Measurements from ENCODE around the gene RIC8A.

The RIC8A gene

DNA sequence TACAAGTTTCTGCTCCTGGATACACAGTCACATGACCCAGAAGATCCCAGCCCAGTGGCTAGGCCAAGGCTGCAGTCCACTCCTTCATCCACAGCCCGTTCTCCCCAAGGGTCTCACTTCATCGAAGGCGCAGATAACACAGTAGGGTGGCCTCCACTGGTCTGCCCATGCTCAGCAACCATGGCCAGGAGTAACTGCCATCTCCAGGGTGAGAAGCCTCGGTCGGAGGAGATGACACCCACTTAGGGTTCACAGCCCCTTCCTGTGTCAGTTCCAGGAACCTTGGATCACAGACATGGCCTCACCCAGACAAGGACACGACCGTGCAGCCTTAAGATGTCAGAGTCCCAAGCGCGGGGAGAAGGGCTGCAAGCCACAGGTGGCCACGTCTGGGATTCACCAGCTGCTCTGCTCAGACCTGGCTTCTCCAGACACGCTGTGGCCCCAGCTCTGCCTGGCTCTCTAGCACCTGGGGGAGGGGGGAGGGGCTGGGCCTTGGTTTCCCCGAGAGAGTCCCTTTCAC lies 2.9 kb upstream of the RIC8A start:
- no peak for DNase-seq

DNA sequence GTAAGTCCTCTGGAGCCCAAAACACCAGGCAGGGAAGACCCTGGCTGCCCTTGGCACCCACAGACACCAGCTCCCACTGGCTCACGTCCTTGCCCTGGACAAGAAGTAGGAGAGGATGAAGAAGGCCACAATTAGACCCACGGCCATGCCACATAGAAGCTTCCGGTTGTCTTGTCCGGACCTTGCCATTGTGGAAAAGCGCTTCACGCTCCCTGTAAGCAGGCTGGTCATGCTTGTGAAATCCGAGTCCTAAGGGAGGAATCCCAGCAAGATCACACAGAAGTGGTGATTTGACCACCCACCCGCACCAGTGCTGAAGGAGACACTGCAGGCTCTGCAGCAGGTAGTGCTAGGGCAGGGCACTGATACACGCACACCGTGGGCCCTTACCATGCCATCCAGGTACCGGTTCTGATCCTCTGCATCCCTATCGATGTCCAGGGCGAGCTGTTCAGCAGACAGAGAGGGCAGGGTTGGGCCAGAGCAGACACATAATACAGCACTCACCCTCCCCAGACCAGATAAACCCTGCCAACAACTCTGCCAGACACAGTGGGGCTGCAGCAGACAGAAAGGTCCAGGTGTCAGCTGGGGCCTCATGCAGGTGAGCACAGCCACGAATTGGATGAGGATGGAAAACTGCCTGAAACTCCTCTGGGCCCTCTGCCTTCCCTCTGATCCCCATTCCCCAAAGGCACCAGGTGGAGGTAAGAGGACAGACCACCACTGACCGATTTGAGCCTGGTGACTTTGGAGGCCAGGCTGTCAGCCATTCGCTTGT lies 2.1 kb upstream of the RIC8A start:
- no peak for DNase-seq

DNA sequence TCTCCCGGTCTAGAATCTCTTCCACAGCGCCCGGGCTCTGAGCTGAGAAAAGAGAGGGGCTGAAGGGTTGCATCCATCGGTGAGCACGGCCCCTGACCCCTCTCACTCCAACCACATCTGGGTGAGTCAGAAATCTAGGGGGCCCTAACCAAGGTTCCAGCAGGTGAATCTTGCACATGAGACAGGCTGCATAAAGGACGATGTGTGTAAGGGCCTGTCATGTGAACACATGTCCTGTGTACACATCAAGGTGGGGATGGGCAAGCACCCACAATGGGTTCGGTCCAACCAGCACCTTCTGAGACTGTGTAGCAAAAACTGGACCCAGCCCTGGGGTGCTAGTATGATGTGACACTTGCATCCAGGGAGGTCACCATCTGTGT lies 1.5 kb upstream of the RIC8A start:
- DNase-seq = no peak

DNA sequence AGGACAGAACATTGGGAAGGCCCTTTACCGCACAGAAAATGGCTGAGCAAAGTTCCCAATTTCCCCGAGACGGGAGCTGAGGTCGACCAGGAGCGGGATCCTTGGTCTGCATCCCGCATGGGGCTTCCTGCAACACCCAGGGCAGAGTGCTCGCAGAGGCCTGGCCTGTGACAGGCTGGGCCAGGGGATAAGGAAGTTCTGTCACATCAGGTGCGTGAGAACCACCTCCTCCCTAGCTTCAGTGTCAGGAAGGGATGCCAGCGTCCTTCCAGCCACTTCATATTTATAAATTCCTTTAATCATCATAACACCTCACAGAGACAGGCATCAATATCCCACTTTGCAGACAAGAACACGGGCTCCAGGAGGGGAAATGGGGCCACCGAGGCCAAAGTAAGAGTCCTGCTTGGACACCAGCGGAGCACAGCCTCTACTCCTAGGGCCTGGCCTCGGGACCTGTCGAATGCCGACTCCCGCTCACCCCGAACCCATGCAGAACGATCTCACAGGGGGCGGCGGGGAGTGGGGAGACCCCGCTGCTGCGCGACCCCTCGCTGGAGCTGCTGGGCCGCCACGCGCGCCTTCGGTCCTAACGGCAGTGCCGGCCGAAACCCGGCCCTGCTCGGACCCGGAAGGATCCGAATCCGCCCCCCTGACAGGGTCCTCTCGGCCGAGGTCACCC lies 841 bp upstream of the RIC8A start:
- peak; percentile 26 for DNase-seq

DNA sequence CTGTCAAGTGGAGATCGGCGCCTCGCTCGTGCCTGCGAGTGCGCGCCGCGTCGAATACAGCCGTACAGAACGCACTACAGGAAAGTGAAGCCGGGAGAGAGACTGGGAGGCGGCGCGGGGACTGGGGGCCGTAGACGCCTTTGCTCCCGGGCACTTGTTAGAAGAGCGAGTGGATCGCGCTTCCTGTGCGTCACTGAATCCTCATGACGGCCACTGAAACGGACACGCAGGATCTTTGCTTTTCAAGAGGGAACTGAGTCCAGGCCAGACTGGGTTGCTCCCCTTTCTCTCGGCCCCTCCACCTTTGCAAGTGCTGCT lies 314 bp downstream of the RIC8A start:
- no peak for DNase-seq

DNA sequence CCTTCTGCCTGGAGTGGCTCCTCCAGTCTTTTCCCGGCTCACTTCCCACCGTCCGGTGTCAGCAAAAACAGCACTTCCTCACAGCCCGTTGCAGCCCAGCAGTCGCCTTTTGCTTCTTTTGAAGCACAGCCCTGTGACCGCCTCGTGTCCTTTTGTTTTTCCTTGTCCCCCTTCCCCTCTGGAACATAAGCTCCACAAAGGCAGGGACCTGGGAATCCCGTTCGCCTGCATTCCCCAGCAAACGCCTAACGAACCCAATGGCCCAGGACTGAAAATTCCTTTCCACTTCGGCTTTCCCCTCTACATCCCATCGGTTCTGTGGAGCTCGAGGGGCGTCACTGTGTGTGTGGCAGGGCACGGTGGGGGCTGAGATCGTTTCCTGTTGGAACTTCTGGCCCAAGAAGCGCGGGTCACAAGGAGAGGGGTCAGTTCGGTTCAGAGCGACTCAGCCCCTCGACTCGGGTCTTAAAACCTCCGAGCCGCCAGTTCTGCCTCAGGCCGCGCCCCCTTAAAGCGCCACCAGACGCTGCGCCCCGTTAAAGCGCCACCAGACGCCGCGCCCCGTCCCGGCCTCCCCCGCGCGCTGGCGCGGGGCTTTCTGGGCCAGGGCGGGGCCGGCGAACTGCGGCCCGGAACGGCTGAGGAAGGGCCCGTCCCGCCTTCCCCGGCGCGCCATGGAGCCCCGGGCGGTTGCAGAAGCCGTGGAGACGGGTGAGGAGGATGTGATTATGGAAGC lies 841 bp downstream of the RIC8A start:
- peak; percentile 85 for DNase-seq

DNA sequence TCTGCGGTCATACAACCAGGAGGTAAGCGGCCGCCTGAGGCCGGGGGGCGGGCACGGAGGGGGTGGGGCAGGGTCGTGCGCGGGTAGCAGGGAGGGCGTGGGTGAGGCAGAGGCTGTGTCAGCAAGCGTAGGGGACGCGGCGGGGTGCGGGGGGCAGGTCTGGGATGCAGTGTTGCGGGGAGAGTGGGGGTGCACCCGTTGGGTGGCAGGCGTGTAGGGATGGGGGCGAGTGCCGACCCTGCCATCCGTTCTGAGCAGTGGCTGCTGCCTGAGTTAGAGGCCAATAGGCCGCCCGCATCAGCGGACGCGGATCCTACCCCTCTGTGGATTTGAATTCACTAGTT lies 1.4 kb downstream of the RIC8A start:
- DNase-seq = no peak

DNA sequence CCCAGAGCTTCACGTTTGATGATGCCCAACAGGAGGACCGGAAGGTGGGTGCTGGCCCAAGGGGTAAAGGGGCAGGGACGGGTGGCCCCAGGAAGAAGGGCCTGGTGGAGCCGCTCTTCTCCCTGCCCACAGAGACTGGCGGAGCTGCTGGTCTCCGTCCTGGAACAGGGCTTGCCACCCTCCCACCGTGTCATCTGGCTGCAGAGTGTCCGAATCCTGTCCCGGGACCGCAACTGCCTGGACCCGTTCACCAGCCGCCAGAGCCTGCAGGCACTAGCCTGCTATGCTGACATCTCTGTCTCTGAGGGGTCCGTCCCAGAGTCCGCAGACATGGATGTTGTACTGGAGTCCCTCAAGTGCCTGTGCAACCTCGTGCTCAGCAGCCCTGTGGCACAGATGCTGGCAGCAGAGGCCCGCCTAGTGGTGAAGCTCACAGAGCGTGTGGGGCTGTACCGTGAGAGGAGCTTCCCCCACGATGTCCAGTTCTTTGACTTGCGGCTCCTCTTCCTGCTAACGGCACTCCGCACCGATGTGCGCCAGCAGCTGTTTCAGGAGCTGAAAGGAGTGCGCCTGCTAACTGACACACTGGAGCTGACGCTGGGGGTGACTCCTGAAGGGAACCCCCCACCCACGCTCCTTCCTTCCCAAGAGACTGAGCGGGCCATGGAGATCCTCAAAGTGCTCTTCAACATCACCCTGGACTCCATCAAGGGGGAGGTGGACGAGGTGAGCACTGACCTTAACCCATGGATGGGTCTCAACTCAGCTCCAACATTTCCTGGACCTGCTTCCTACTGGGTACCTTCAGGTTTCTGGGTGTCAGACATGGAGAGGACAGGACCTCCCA lies 2.0 kb downstream of the RIC8A start:
- DNase-seq = no peak

DNA sequence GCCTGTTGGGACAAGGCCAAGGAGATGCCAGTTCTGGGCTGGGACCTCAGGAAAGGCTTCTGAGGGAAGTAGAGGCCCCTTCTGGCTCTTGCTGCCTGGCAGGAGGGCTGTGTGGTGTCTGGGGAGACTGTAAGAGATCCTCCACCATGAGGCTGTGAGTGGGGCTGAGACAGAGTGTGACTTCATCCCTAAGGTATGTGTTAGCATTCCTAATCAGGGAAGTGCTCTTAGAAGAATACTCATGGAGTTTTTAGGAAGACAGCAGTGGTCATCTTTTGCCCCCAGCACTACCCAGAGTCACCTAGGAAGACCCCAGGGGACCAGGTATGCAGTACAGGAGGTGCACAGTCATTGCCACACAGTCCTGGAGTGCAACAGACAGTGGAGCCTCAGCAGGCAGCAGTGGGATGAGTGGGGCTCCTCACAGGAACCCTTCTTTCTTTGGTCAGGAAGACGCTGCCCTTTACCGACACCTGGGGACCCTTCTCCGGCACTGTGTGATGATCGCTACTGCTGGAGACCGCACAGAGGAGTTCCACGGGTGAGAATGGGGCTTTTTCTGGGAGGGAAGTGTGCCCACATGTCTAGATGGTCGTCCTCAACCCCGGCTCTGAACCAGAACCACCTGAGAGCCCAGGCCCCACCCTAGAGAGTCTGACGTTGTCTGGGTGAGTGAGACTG lies 2.8 kb downstream of the RIC8A start:
- DNase-seq = no peak

DNA sequence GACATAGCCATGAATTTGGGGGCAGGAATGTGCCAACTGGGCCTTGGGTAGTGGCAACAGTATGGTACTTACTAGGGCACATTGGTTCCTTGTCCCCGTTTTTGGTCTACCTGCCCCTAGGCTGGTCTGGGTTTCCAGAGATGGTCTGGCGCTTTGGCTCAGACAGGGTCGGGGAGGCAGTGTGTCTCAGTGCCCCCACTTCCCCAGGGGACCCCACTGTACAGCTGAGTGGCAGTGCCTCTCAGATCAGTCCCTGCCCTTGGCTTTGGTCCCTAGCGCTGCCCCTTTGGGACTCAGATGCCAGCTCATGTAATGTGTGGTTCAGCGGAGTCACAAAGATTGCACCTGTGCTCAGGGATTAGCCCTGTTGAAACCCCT lies 3.3 kb downstream of the RIC8A start:
- DNase-seq = no peak

DNA sequence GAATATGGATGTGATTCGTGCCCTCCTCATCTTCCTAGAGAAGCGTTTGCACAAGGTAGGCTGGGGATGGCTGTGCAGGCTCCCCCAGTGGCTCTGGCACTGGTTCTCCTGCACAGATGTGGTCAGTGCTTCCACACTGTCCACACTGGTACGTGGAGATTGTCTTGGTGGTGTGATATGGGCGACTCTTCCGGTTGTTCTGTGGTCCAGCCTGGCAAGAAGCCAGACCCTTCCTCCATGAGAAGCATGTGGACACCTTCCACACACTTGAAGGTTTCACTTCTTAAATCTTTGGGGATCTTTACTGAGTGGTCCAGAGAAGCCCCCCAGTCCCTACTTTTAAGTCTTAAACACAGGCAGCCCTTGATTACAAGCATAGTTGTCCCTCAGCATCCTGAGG lies 3.8 kb downstream of the RIC8A start:
- DNase-seq = no peak

DNA sequence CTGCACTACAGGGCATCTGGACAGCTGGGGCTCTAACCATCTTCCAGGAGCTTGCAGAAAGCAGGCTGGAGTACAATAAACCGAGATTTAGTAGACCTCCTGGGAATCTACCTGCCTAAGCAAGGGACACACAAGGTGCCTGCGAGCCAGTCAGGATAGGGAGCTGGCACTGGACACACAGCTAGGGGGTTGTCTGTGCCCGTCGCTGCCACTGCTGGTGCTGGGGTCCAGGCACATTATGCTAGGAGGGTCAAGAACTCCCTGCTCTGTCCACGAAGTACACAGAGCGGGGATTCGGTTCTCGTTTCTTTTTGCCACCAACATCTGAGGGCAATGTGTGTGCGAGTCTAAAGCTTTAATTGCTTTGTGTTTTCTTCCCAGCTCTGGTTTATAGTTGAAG lies 4.2 kb downstream of the RIC8A start:
- no peak for DNase-seq

DNA sequence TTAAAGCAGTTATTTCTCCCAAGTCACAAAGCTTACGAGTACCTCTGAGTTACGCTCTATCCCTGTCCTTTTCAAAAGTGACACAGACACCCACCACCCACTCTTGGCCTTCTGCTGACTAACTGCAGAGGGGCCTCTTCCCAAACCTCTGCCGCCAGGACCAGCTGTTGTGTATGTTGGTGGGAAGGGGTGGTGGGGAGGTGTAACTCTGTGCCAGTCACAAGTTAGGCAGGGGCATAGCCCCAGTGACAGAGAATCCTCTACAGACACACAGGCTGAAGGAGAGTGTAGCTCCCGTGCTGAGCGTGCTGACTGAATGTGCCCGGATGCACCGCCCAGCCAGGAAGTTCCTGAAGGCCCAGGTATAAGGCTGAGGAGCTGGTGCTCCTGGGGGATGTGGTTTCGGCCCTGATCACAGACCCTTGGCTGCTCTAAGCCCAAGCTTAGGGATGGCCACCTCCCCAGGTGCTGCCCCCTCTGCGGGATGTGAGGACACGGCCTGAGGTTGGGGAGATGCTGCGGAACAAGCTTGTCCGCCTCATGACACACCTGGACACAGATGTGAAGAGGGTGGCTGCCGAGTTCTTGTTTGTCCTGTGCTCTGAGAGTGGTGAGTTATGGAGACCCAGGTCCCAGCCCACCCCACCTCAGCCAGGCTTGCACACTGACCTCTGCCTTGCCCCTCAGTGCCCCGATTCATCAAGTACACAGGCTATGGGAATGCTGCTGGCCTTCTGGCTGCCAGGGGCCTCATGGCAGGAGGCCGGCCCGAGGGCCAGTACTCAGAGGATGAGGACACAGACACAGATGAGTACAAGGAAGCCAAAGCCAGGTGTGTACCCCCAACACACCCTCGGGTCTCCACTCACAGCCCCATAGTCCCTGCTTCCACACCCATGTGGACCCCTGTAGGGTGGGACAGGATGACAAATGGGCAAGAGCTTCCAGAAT lies 4.9 kb downstream of the RIC8A start:
- no peak for DNase-seq

DNA sequence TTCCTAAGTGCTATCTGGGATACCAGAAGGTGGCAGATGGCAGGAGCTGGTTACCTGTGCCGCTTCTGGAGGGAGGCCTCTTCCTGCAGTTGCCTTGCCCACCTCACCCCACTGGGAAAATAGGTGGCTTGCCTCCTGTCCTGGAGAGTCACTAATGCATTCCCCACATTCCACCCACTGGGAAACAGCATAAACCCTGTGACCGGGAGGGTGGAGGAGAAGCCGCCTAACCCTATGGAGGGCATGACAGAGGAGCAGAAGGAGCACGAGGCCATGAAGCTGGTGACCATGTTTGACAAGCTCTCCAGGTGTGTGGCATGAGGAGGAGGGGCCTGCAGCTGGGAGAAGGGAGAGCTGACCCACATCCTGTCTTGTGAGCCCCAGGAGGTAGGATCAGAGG lies 5.6 kb downstream of the RIC8A start:
- DNase-seq = no peak

DNA sequence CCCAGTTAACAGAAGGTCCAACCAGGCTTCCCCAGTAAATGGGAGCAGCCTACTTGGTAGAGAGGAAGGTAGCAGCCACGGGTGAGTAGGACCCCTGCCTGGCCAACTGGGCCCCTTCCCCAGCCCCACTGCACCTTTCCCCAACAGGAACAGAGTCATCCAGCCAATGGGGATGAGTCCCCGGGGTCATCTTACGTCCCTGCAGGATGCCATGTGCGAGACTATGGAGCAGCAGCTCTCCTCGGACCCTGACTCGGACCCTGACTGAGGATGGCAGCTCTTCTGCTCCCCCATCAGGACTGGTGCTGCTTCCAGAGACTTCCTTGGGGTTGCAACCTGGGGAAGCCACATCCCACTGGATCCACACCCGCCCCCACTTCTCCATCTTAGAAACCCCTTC lies 6.6 kb downstream of the RIC8A start:
- DNase-seq = no peak

DNA sequence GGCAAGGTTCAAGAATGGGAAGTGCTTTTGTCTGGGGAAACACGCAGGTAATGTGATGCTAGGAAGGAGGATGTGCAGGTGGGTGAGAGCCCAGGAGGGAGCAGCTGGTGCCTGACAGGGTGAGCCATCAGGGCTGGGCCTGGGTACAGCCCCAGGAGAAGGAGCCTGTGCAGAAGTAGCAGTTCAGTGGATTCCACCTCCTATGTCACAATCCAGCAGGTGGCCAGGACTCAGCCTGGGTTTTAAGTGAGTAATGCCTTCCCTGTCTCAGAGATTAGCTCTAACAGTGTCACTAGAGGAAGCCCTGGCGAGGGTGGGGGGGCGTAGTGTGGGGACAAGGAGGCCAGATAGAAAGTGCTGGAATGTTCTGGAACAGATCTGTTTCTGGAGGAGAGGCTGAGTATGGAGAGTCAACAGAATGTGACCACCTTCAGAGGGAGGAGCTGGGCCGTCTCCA lies 8.1 kb downstream of the RIC8A start:
- no peak for DNase-seq

DNA sequence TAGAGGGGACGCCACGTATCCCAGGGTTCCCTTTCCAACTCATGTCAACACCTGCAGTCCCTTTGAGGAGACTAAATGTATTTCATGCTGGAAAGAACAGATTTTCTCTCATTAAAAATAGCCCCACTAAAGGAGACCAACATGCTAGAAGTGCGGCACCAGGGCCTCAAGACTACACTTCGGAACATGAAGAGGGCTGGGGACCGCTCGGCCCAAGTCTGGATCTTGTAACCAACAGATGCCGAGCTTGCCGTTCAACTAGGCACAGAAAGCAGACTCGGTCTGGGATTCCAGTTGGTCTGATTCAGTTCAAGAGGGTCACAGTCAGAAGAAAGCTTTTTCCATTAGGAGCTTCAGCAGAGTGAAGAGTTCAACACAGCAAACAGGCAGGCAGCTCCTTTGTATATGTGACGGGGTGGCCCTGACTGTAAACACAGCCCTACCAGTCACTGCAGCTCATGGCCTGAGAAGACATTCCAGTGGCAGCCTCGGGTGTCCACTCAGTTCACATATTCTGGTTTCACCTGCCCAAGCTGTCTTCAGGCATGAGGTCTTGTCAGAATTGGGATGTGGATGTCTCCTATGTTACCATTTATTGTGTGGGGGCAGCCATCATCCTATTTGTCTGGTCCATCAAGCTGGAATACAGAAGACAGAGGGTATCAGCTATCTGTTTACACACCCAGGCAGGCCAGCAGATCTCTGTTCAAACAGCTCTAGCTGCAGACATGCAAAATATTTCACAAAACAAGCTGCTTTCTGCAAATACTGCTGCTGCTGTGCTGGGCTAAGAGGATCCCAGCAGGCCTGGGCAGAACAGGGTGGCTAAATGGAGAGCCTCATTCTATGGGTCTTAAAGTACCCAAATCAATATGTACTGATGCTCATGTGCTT lies 8.8 kb downstream of the RIC8A start:
- DNase-seq = no peak

DNA sequence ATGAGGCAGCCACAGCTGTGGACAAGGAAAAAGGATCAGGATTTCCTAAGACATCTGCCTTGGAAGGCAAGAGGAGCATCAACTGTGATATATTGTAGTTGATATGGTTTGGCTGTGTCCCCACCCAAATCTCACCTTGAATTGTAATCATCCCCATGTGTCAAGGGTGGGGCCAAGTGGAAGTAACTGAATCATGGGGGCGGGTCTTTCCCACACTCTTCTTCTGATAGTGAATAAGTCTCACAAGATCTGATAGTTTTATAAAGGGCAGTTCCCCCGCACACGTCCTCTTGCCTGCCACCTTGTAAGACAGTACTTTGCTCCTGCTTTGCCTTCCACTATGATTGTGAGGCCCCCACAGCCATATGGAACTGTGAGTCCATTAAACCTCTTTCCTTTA lies 10.2 kb downstream of the RIC8A start:
- DNase-seq = no peak

DNA sequence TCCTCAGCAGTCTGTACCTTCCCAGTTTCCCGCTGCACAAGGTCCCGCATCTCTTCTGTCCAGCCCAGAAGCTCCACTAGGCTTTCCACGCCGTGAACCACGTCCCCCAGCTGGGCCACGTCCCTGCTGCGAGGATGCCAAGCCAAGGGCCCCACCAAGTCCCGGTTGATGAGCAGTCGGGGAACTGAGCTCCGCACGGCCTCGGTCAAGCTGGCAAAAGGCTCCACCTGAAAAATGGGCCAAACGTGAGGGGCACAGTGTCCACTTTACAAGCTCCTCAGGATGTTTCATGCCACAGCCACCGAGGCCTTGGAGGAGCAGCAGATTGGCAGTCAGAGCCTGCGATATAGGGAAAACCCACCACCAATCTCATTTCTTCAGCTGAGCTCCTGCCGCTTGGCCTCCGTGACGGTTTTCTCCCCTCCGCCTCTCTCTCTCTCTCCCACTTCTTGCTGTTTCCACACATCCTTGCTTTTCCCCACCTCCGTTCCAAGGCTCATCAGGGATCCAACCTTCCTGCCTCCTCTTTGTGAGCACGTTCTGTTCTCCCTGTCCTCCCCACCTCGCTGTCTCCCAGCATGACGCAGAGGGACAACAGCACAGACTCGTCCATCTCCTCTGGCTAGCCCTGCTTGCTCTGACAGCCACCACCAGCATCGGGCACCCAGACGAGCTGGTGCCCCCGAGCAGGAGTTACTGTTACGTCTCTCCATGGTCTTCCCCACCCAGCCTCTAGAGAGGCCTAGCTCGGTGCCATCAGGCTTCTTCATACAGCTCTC lies 11.5 kb downstream of the RIC8A start:
- DNase-seq = no peak

Data from CD4-positive, alpha-beta T cell treated with Interleukin-10 for 1 hour (primary cell).